Trophoblast cell (in vitro differentiated cells and primary cell): ENCODE data around the gene UST.
"Not testable (repeated sequence)": the region's sequence is repeated elsewhere in the genome, so short reads cannot be mapped to it uniquely, and the experiment has no call there.

Source experiments
- DNase-seq, 2 donors: peaks; one replicate each; pipeline ENCODE4 v3.0.0-alpha.2; 2016
- H2AFZ ChIP-seq: 2 replicates; pipeline ENCODE4 v1.6.1; 2013; ENCODE audit warnings: low read length, moderate library complexity, mild to moderate bottlenecking; ENCODE audit not compliant: insufficient read depth, poor library complexity
- H2AK5ac ChIP-seq: 2 replicates; pipeline ENCODE4 v1.6.1; 2013; ENCODE audit warnings: mild to moderate bottlenecking, low read length
- H2BK120ac ChIP-seq: 2 replicates; pipeline ENCODE4 v1.6.1; 2013; ENCODE audit warnings: low read length, mild to moderate bottlenecking, moderate library complexity; ENCODE audit not compliant: insufficient read depth, poor library complexity
- H2BK12ac ChIP-seq: 2 replicates; pipeline ENCODE4 v1.6.1; 2013; ENCODE audit warnings: mild to moderate bottlenecking, low read length, moderate library complexity
- H2BK5ac ChIP-seq: 2 replicates; pipeline ENCODE4 v1.6.1; 2013; ENCODE audit warnings: low read length, low read depth, moderate library complexity, mild to moderate bottlenecking; ENCODE audit not compliant: poor library complexity
- H3K14ac ChIP-seq: 2 replicates; pipeline ENCODE4 v1.6.1; 2013; ENCODE audit warnings: mild to moderate bottlenecking, low read length
- H3K18ac ChIP-seq: 2 replicates; pipeline ENCODE4 v1.6.1; 2013; ENCODE audit warnings: mild to moderate bottlenecking, low read length
- H3K23ac ChIP-seq: 2 replicates; pipeline ENCODE4 v1.6.1; 2013; ENCODE audit warnings: low read length
- H3K27ac ChIP-seq: 2 replicates; pipeline ENCODE4 v1.5.1; 2013; ENCODE audit warnings: low read depth, mild to moderate bottlenecking, inconsistent platforms, low read length, moderate library complexity
- H3K27me3 ChIP-seq: 2 replicates; pipeline ENCODE4 v1.6.1; 2013; ENCODE audit warnings: inconsistent platforms, mild to moderate bottlenecking, low read length, moderate library complexity; ENCODE audit not compliant: insufficient read depth
- H3K36me3 ChIP-seq, 2 experiments: 1 replicate in 1 of 2; 2 replicates in 1 of 2; pipeline ENCODE4 v1.6.1; 2013; ENCODE audit warnings: low read length in 2 of 2, mild to moderate bottlenecking in 2 of 2, moderate library complexity in 1 of 2; ENCODE audit not compliant: insufficient read depth in 2 of 2, control insufficient read depth in 1 of 2
- H3K4ac ChIP-seq: 2 replicates; pipeline ENCODE4 v1.6.1; 2013; ENCODE audit warnings: low read depth, mild to moderate bottlenecking, low read length, moderate library complexity
- H3K4me1 ChIP-seq, 2 experiments: 1 replicate in 1 of 2; 2 replicates in 1 of 2; pipeline ENCODE4 v1.6.1; 2013; ENCODE audit warnings: low read length in 2 of 2, mild to moderate bottlenecking in 2 of 2, moderate library complexity in 1 of 2; ENCODE audit not compliant: insufficient read depth in 2 of 2, control insufficient read depth in 1 of 2
- H3K4me2 ChIP-seq: 2 replicates; pipeline ENCODE4 v1.6.1; 2013; ENCODE audit warnings: inconsistent platforms, mild to moderate bottlenecking, low read length, moderate library complexity
- H3K4me3 ChIP-seq: 2 replicates; pipeline ENCODE4 v1.5.1; 2013; ENCODE audit warnings: mild to moderate bottlenecking, low read depth, low read length, inconsistent platforms
- H3K79me1 ChIP-seq: one replicate; pipeline ENCODE4 v1.6.1; 2013; ENCODE audit warnings: low read length
- H3K79me2 ChIP-seq: 2 replicates; pipeline ENCODE4 v1.6.1; 2013; ENCODE audit warnings: low read length, mild to moderate bottlenecking; ENCODE audit not compliant: control insufficient read depth, insufficient read depth, poor library complexity
- H3K9ac ChIP-seq: 2 replicates; pipeline ENCODE4 v1.6.1; 2013; ENCODE audit warnings: mild to moderate bottlenecking, low read length
- H3K9me3 ChIP-seq: 2 replicates; pipeline ENCODE4 v1.6.1; 2013; ENCODE audit warnings: low read depth, mild to moderate bottlenecking, control low read depth, inconsistent platforms, low read length; ENCODE audit not compliant: insufficient read depth
- H4K12ac ChIP-seq: 2 replicates; pipeline ENCODE4 v1.6.1; 2013; ENCODE audit warnings: low read depth, mild to moderate bottlenecking, low read length, moderate library complexity
- H4K8ac ChIP-seq: 2 replicates; pipeline ENCODE4 v1.6.1; 2013; ENCODE audit warnings: low read depth, mild to moderate bottlenecking, low read length, moderate library complexity
- H4K91ac ChIP-seq: one replicate; pipeline ENCODE4 v1.6.1; 2013; ENCODE audit warnings: low read depth, mild to moderate bottlenecking, low read length, moderate library complexity
- WGBS: extraction: QIAGEN DNeasy Blood & Tissue Kit; methylation state at CpG from one replicate; pipeline ENCODE4 v1.1.7; 2013; ENCODE audit warnings: missing lambda C conversion rate; ENCODE audit not compliant: insufficient read length, insufficient coverage; ENCODE audit errors: extremely low coverage; 5-methylcytosine and 5-hydroxymethylcytosine counted together

UST gene

DNA sequence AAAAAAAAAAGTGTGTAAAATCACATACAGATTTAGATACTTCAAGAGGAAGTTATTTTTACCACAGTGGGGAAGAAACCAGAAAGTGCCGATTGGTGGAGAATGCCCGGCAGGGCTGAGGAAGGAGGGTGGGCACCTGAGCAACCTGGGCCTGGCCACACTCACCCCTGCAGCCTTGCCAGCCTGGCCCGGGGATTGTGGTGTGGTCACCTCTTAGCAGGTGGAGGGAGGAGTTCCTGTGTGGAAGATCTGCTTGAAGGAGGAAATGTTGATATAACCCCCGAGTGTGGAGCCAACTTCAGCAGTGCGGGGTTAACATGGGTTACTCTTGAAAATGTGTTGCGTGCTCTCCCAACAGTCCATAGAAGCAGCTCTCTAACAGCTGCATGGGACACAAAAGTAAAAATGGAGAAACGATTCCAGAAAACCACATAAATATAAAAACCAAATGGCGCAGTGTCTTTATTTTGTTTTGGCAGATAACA, 14.7 kb downstream of the UST start:
- Histone ChIP-seq H3K9me3 (no peaks in the 10 kb centered on the region), H3K4me1 (peaks cover 0 to 6% of the 10 kb centered on the region in 2 experiments), H3K79me1 (no peaks in the 10 kb centered on the region), H3K27ac (no peak overlapping the region), H3K9ac (no peak overlapping the region), H3K14ac (no peak overlapping the region), H2BK12ac (no peak overlapping the region), H3K36me3 (no peaks in the 10 kb centered on the region), H4K12ac (no peak overlapping the region), H3K79me2 (no peaks in the 10 kb centered on the region), H2BK5ac (no peak overlapping the region), H2AFZ (no peak overlapping the region), H4K91ac (no peak overlapping the region), H3K23ac (no peak overlapping the region), H3K18ac (no peak overlapping the region), H2BK120ac (no peak overlapping the region), H4K8ac (no peak overlapping the region), H2AK5ac (no peak overlapping the region), H3K4ac (no peak overlapping the region), H3K4me3 (no peak overlapping the region), H3K27me3 (no peaks in the 10 kb centered on the region), H3K4me2 (no peak overlapping the region)
- no peak for DNase-seq
- WGBS, result no CpG with 5 or more reads among the region's 8 CpGs

DNA sequence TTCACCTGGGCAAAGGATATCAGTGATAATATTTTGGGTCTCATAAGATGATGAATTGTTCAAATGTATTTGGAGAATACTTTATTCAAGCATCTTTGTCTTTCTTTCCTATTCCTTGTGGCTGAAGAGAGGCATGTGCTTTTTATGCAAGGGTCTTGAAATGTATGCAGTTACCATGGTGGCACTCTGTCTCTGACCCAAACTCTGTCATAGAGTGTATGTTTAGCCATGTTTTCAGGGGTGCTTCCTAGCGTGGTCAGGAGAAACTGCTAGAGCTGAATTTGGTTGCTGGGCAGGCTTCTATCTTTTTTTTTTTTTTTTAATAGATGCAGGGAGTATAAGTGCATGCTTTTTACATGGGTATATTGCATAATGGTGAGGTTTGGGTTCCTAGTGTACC, 15.4 kb downstream of the UST start:
- Histone ChIP-seq H4K91ac (no peak overlapping the region), H2BK120ac (no peak overlapping the region), H3K79me2 (no peaks in the 10 kb centered on the region), H2AFZ (no peak overlapping the region), H3K9ac (no peak overlapping the region), H4K12ac (no peak overlapping the region), H3K27me3 (no peaks in the 10 kb centered on the region), H3K36me3 (no peaks in the 10 kb centered on the region), H3K4me1 (peaks cover 0 to 6% of the 10 kb centered on the region in 2 experiments), H3K4me3 (no peak overlapping the region), H2BK12ac (no peak overlapping the region), H3K23ac (no peak overlapping the region), H3K9me3 (no peaks in the 10 kb centered on the region), H3K79me1 (no peaks in the 10 kb centered on the region), H3K27ac (no peak overlapping the region), H3K4me2 (no peak overlapping the region), H3K4ac (no peak overlapping the region), H4K8ac (no peak overlapping the region), H2AK5ac (no peak overlapping the region), H3K14ac (no peak overlapping the region), H2BK5ac (no peak overlapping the region), H3K18ac (no peak overlapping the region)
- no peak for DNase-seq
- WGBS, result no CpG with 5 or more reads among the region's 1 CpG

DNA sequence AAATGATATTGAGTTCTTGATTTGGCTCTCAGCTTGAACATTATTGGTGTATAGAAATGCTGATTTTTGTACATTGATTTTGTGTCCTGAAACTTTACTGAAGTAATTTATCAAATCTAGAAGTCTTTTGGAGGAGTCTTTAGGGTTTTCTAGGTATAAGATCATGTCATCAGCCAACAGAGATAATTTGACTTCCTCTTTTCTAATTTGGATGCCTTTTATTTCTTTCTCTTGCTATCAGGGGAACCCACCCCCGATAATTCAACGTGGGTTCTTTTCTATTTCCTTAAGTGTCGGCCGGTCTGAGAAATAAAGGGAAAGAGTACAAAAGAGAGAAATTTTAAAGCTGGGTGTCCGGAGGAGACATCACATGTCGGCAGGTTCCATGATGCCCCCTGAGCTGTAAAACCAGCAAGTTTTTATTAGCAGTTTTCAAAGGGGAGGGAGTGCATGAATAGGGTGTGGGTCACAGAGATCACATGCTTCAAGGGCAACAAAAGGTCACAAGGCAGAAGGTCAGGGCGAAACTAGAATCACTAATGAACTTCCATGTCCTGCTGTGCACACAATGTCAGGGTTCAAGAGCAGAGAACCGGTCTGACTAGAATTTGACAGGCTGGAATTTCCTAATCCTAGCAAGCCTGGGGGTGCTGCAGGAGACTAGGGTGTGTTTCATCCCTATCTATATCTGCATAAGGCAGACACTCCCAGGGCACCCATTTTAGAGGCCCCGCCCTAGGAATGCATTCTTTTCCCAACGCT, 17.6 kb downstream of the UST start:
- not testable (repeated sequence) for H3K4ac ChIP-seq, H3K23ac ChIP-seq, H3K4me1 ChIP-seq, H3K36me3 ChIP-seq, H4K8ac ChIP-seq, H4K91ac ChIP-seq, H2BK5ac ChIP-seq, H3K18ac ChIP-seq, H2AK5ac ChIP-seq, H3K27me3 ChIP-seq, H2BK120ac ChIP-seq, H3K79me1 ChIP-seq, H3K4me2 ChIP-seq, H3K27ac ChIP-seq, H2BK12ac ChIP-seq, H3K9ac ChIP-seq, H2AFZ ChIP-seq, DNase-seq, H3K9me3 ChIP-seq, H3K4me3 ChIP-seq, H4K12ac ChIP-seq, H3K79me2 ChIP-seq, H3K14ac ChIP-seq
- WGBS, result no CpG with 5 or more reads among the region's 10 CpGs

DNA sequence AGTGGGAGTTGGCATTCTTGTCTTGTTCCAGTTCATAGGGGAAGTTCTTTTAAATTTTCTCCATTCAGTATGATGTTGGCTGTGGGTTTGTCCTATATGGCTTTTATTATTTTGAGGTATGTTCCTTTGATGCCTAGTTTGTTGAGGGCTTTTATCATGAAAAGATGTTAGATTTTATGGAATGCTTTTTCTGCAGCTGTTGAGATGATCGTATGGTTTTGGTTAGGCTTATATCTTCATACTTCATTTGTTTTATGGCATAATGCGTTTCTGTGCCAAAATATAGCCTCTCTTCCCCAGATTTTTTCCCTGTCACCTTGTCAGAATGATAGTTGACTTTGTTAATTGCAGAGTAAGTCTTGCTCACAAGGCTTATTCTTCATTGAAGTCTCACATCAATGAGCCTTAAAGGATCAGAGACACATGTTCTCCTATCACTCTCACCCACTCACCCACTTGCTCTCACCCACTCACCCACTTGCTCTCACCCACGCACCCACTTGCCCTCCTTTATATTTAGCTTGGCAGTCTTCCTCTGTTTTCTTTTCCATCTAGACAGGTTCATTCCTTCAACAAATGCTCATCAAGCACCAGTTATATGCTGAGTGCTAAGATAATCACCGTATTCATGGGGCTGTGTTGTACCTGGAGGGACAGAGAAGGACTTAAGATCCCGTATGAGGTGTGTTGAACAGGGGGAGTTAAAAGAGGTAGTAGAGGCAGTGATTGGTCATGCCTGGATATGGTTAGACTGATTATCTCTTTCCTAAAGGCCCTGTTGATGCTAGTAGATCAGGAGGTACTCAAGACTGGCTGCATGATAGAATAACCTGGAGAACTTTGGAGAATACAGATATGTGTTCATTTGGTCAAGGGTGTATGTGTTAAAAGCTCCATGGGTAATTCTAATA, 19.3 kb downstream of the UST start:
- H3K4me1 ChIP-seq, result peaks cover 0 to under 1% of the 10 kb centered on the region in 2 experiments

More for the DNA sequence above, 19.3 kb downstream of the UST start:
- H4K8ac ChIP-seq, result no peak overlapping the region
- no peak overlapping the region for H3K4me2 ChIP-seq
- H2AFZ ChIP-seq, result no peak overlapping the region
- no peak overlapping the region for H4K91ac ChIP-seq
- no peaks in the 10 kb centered on the region for H3K79me2 ChIP-seq
- no peak overlapping the region for H3K14ac ChIP-seq
- H3K9ac ChIP-seq, result no peak overlapping the region
- H3K27ac ChIP-seq, result no peak overlapping the region
- H3K27me3 ChIP-seq, result no peaks in the 10 kb centered on the region
- H4K12ac ChIP-seq, result no peak overlapping the region
- no peak overlapping the region for H3K18ac ChIP-seq
- H2BK120ac ChIP-seq, result no peak overlapping the region
- no peak overlapping the region for H2BK5ac ChIP-seq
- no peaks in the 10 kb centered on the region for H3K79me1 ChIP-seq
- H3K9me3 ChIP-seq, result no peaks in the 10 kb centered on the region
- no peak for DNase-seq
- no peak overlapping the region for H3K23ac ChIP-seq
- no peak overlapping the region for H2AK5ac ChIP-seq
- H3K4me3 ChIP-seq, result no peak overlapping the region
- H3K4ac ChIP-seq, result no peak overlapping the region
- H2BK12ac ChIP-seq, result no peak overlapping the region
- no CpG with 5 or more reads among the region's 5 CpGs for WGBS
- no peaks in the 10 kb centered on the region for H3K36me3 ChIP-seq
